Measurements from ENCODE around the gene EIF5B.

DNA sequence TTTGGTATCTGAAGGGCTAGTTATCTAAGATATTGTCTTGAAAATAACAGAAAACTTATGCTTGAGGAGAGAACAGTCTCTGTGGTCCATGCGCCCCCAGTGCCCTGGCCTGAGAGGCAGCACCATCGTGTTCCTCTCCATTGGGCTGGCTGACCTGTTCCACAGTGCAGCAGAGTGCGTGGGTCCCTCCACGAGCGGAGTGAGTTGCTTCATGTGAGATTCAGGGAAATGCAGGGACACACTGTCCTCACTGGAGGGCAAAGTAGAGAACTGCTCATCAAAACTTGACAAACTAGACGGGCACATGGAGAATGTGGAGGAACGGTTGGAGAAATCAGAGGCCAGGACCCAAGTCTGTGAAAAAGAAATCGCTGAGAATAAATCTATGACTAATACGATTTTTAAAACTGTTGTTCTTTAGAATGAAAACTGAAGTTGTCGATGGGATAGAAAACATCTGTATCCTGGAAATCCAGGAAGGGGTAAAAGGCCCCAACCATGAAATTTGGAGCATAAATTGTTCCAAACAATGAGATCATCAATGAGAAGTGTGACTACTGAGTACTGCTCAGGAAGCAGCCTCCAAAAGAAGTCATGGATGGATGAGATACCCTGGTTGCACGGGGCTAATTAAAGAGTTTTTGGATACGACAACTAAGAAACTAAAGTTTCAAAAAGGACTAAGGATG lies 94.5 kb downstream of the EIF5B start:
- TF ChIP-seq, protein P1, sequence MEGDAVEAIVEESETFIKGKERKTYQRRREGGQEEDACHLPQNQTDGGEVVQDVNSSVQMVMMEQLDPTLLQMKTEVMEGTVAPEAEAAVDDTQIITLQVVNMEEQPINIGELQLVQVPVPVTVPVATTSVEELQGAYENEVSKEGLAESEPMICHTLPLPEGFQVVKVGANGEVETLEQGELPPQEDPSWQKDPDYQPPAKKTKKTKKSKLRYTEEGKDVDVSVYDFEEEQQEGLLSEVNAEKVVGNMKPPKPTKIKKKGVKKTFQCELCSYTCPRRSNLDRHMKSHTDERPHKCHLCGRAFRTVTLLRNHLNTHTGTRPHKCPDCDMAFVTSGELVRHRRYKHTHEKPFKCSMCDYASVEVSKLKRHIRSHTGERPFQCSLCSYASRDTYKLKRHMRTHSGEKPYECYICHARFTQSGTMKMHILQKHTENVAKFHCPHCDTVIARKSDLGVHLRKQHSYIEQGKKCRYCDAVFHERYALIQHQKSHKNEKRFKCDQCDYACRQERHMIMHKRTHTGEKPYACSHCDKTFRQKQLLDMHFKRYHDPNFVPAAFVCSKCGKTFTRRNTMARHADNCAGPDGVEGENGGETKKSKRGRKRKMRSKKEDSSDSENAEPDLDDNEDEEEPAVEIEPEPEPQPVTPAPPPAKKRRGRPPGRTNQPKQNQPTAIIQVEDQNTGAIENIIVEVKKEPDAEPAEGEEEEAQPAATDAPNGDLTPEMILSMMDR (conservative IDR thresholded peaks at IDR 0.05; ENCODE audit: low read depth, low read length) = no peak
- no peak for TF ChIP-seq EZH2 (IDR thresholded peaks at IDR 0.05; ENCODE audit: borderline replicate concordance, low read depth, low read length, poor library complexity, severe bottlenecking)
